SK-N-MC (cell line): ENCODE results near the gene FAM236C.
"Not testable (repeated sequence)": the region's sequence is repeated elsewhere in the genome, so short reads cannot be mapped to it uniquely, and the experiment has no call there.

Experiments used
- DNase-seq: peaks from one replicate; pipeline ENCODE4 v3.0.0-alpha.2; 2011; ENCODE audit warnings: low read depth, low spot score
- H3K27ac ChIP-seq: fragments of 200-600 bp; sonication (generic); 2 replicates; pipeline ENCODE4 v1.5.1; 2016; ENCODE audit warnings: mixed run types
- H3K36me3 ChIP-seq: fragments of 200-600 bp; sonication (generic); 2 replicates; pipeline ENCODE4 v1.6.1; 2017; ENCODE audit warnings: antibody characterized with exemption, low read length, mixed read lengths; ENCODE audit not compliant: insufficient read depth
- H3K4me3 ChIP-seq: fragments of 200-600 bp; sonication (generic); 2 replicates; pipeline ENCODE4 v1.5.1; 2016
- H3K9ac ChIP-seq: fragments of 200-600 bp; sonication (generic); 2 replicates; pipeline ENCODE4 v1.8.0; 2017; ENCODE audit warnings: mixed run types, mixed read lengths; ENCODE audit not compliant: insufficient read length
- H3K9me3 ChIP-seq: fragments of 200-600 bp; sonication (generic); 2 replicates; pipeline ENCODE4 v1.6.1; 2017; ENCODE audit warnings: low read depth, mild to moderate bottlenecking, antibody characterized with exemption, low read length, moderate library complexity, mixed read lengths

FAM236C gene

DNA sequence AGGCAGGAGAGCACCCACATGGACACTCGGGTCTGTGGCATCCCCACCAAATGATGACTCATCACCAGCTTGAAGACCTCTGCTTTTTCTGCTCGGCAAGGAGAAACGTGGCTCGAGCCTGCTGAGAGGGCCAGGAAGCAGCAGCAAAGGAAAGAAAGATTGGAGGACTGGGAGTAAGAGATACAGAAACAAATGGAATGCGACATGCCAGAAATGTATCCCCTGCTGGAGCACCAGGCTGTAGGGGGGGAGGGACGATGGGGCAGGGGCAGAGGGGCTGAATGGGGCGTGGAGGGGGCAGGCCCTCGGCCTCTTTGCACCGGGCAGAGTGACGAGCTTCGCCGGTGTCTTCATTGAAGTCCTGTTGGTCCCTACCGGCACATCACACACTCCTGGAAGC, at the start of gene FAM236C:
FAM236C (plus strand) TSS at position 301 of the 400 bp plus-strand sequence. CDS start 100 bp downstream, outside the sequence.
- not testable (repeated sequence) for H3K36me3 ChIP-seq, H3K9ac ChIP-seq, DNase-seq, H3K9me3 ChIP-seq, H3K27ac ChIP-seq, H3K4me3 ChIP-seq

DNA sequence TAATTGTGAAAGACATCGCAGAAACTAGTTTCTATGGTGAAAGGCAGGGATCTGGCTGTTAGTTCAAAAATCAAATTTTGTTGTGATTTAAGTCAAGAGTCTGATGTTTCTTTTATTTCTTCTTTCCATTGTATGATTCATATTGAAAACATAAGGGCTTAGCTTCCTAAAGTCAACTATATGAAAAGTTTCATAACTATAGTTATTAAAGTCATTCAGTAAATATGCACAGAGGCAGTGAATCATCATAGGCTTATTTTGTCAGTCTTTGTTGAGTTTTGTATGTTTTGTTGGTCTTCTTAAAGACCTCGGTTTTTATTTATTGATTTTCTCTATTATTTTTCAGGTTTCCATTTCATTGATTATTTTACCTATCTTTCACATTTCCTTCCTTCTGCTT, 29.5 kb upstream of the FAM236C start:
- not testable (repeated sequence) for H3K9me3 ChIP-seq, H3K9ac ChIP-seq, H3K36me3 ChIP-seq, H3K27ac ChIP-seq, DNase-seq, H3K4me3 ChIP-seq

DNA sequence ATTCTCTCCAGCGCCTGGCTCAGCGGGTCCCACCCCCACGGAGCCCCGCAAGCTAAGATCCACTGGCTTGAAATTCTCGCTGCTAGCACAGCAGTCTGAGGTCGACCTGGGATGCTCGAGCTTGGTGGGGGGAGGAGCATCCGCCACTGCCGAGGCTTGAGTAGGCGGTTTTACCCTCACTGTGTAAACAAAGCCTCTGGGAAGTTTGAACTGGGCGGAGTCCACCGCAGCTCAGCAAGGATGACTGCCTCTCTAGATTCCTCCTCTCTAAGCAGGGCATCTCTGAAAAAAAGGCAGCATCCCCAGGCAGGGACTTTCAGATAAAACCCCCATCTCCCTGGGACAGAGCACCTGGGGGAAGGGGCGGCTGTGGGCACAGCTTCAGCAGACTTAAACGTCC, 22.7 kb upstream of the FAM236C start:
- H3K9me3 ChIP-seq, H3K27ac ChIP-seq, DNase-seq: not testable (repeated sequence)

DNA sequence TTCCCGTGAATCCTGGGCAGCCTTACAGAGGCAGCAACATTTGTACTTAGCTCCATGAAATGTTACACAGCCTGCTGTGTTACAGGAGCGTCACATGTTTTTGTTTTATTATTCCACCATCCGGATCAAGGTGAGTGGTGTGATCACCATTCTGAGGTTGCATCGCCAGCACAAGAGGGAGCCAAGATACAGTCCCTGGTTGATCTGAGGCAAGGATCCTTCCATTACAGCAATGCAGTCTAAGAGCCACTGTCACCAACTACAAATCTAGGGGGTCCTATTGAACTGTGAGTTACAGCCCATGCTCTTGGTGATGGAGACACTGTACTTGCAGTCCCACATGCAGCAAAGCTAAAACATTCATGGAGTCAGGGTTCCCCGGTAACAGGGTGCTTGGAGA, 3.7 kb downstream of the FAM236C start:
- H3K9ac ChIP-seq, H3K36me3 ChIP-seq, H3K9me3 ChIP-seq, DNase-seq, H3K4me3 ChIP-seq, H3K27ac ChIP-seq: not testable (repeated sequence)

More for the DNA sequence above, 22.7 kb upstream of the FAM236C start:
- H3K9ac ChIP-seq, H3K36me3 ChIP-seq, H3K4me3 ChIP-seq: not testable (repeated sequence)

DNA sequence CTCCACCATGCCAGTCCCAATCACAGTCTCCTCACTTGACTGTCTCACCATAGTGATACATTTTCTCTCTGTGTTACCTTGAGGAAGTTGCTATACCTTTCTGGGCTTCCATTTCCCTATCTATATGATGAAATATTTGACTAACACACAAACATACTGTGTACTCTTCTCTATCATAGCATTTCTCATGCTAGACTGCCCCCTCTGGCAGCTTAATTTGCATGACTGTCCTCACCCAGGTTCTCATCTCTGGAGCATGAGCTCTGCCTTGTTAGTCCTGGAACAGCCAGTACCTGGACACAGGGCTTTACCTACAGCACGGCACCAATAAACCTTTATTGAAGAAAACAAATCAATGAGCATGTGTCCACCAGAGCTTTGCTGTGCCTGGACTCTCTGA, 19.9 kb downstream of the FAM236C start:
- H3K36me3 ChIP-seq, H3K9ac ChIP-seq, H3K9me3 ChIP-seq, H3K27ac ChIP-seq, H3K4me3 ChIP-seq, DNase-seq: not testable (repeated sequence)

DNA sequence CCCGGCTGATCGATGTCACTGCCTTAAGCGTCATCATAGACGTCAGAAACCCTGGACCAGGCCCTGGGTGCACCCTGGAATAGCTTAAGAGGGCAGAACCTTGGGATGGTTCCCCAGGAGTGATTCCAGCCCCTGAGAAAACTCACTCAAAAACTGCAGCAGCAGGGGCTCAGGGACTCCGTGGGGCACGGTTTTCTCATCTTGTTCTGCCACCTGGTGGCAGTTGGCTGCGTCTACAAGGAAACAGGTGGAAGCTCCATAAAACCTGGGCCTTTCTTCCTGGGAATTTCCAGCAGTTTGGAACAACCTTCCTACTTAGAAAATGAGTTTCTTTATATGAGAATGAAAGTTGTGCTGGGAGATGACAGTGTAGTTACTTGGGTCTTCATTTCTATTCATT, 24.0 kb downstream of the FAM236C start:
- H3K36me3 ChIP-seq, DNase-seq, H3K27ac ChIP-seq, H3K4me3 ChIP-seq, H3K9ac ChIP-seq, H3K9me3 ChIP-seq: not testable (repeated sequence)

DNA sequence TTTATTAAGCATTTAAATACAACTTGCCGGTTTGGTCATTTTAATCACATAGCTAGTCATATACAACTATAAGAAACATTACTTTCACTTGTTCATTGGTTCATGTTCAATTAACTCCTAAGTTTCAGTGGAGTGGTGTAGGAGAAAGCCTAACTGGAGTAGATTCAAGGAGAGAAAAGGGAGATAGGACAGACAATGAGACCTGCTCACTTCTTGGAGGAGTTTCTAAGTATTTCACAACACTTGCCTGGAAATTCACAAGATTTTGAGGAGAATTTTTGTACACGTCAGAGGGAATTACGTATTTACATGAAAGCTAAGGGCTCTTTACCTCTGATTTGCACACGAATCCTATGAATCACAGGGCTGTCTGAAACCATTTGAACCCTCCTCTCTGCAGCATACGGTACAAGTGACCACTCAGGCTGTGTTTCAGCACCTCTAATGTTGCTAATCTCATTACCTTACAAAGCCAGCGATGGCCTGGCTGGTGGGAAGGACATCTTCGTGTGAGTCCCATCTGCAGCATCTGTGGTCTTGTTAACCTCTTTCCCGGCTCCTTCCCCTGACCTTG, 24.6 kb downstream of the FAM236C start:
- H3K36me3 ChIP-seq, H3K27ac ChIP-seq, H3K9me3 ChIP-seq, DNase-seq, H3K4me3 ChIP-seq, H3K9ac ChIP-seq: not testable (repeated sequence)

DNA sequence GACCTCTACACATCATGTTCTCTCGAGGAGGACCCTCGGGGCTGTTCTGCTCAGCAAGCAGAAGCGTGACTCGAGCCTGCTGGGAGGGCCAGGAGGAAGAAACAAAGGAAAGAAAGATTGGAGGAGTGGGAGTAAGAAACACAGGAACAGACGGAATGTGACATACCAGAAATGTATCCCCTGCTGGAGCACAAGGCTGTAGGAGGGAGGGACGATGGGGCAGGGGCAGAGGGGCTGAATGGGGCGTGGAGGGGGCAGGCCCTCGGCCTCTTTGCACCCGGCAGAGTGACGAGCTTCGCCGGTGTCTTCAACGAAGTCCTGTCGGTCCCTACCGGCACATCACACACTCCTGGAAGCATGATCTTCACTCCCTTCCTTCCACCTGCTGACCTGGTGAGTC, 25.5 kb downstream of the FAM236C start, which contains the start of gene FAM236A:
FAM236A (plus strand) TSS at position 301 of the 400 bp plus-strand sequence; CDS start at position 358, 57 bp downstream.
- not testable (repeated sequence) for H3K9me3 ChIP-seq, H3K4me3 ChIP-seq, H3K27ac ChIP-seq, DNase-seq, H3K36me3 ChIP-seq, H3K9ac ChIP-seq

DNA sequence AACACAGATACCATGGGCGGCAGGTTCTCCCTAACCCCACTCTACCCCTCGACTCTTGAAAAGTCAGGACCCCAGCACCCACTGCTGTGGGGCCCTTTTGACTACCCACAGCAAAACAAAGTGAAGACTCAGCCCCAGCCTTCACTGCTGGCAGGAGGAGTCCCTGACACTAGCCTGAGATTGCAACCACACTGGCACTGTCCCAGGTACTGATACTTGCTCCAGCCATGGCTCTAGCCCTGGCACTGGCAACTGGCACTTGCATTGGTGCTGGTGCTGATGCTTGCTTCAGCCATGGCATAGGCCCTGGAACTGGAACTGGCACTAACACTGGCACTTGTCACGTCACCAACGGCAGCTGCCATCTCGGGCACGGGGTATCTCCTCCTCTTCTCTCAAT, 29.9 kb downstream of the FAM236C start:
- H3K27ac ChIP-seq, H3K9ac ChIP-seq, H3K9me3 ChIP-seq, H3K4me3 ChIP-seq, H3K36me3 ChIP-seq, DNase-seq: not testable (repeated sequence)

DNA sequence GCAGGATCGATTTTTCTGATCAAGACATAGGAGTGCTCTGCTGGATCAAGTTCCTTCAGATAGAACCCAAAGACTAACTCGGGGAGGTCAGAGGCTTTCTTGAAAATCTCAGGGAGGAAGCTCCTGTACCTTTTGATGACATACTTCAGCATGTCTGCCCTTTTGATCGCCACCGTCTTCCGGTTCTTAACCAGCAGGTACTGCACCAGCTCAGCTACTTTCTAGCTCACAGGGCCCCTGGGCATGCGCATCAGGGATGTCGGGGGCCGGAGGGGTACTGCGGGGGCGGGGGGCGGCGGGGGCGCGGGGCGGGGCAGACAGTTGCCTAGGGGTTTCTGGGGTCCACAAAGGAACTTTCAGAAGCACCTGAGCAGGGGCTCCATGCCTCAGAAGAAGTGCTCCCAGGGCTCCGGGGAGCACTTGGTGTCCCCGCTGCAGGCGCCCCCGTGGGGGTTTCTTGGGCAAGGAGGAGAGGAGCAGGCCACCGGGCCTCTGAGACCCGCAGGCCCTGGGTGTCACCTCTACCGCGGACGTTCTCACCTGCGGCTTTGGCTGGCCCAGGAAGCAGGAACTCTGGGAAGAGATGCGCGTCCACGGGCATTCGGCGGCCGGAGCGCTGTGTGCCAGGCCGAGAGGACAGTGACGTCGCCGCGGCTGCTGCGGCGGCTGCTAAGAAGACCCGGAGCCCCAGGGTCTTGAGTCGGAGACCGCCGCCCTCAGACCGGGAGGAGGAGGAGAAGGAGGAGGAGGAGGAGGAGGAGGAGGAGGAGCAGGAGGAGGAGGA, 30.8 kb downstream of the FAM236C start:
- H3K27ac ChIP-seq, H3K36me3 ChIP-seq, H3K4me3 ChIP-seq, DNase-seq, H3K9me3 ChIP-seq, H3K9ac ChIP-seq: not testable (repeated sequence)

DNA sequence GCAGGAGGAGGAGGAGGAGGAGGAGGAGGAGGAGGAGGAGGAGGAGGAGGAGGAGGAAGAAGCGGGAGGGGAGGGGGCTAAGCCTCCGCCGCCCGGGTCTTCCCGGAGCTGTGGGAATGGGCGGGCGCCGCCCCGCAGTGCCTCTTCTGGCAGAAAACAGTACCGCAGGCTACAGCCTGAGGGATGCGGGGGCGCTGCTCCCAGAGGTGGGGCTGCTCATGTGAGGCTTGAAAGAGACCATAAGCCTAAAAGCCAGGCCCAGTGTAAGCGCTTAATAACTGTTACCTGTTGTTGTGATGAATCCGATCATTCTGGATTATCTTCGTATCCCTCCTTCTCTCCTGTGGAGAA, 31.4 kb downstream of the FAM236C start, which contains the start of gene DMRTC1:
DMRTC1 (minus strand) TSS at position 19 of the 351 bp plus-strand sequence. CDS start 68,143 bp downstream, outside the sequence.
- not testable (repeated sequence) for H3K36me3 ChIP-seq, H3K9me3 ChIP-seq, H3K9ac ChIP-seq, H3K4me3 ChIP-seq, DNase-seq, H3K27ac ChIP-seq

DNA sequence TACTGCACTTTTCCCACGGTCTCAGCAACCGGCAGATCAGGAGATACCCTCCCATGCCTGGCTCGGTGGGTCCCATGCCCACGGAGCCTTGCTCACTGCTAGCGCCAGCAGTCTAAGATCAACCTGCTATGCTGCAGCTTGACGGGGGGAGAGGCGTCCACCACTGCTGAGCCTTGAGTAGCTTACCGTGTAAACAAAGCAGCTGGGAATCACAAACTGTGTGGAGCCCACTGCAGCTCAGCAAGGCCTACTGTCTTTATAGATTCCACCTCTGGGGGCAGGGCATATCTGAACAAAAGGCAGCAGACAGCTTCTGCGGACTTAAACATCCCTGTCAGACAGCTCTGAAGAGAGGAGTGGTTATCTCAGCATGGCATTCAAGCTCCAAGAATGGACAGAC, 47.6 kb downstream of the FAM236C start:
- not testable (repeated sequence) for H3K9me3 ChIP-seq, H3K4me3 ChIP-seq, H3K27ac ChIP-seq, H3K9ac ChIP-seq, DNase-seq, H3K36me3 ChIP-seq
